Glomerular visceral epithelial cell (primary cell): Measurements from ENCODE around the gene SLC4A5.
A peak's percentile ranks its signal among the peaks of the same experiment; 100 is the strongest.

Experiments used
- DNase-seq: peaks from one replicate; pipeline ENCODE4 v3.0.0-alpha.2; 2016; ENCODE audit errors: extremely low spot score

Gene SLC4A5

DNA sequence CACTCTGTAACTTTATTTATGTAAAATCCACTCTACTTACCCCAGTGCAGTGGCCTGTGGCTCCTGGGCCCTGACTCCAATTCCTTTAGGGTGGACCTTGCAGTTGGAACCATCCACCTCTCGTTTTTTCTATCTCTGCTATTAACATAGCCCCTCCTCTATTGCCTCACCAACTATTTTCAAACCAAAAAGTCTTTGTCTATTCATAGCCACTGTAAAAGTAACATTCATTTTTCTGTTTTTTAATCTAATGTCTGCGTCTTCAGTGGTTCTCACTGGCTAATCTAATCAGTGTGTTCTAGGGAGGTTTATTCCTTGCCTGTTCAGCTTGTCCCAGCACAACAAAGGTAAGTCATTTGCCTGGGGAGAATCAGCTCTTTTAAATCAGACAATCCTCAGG lies at the start of gene SLC4A5:
Gene SLC4A5, minus strand, starts transcription at position 101 of the 400 bp plus-strand sequence. CDS start 28,393 bp downstream, outside the sequence.
- DNase-seq, result no peak

- no peak for DNase-seq
Measured at GRCh38 chr2:74392449-74392743, 49.2 kb upstream of the SLC4A5 start.

GRCh38 chr2:74391580-74392448 lies 48.6 kb upstream of the SLC4A5 start:
- peak; percentile 89 for DNase-seq

GRCh38 chr2:74391209-74391579 lies 48.0 kb upstream of the SLC4A5 start:
- DNase-seq, result peak; percentile 12

GRCh38 chr2:74390606-74391005 lies 47.4 kb upstream of the SLC4A5 start:
- DNase-seq, result no peak

- DNase-seq, result no peak
Measured at GRCh38 chr2:74387346-74387745, 44.1 kb upstream of the SLC4A5 start.

DNA sequence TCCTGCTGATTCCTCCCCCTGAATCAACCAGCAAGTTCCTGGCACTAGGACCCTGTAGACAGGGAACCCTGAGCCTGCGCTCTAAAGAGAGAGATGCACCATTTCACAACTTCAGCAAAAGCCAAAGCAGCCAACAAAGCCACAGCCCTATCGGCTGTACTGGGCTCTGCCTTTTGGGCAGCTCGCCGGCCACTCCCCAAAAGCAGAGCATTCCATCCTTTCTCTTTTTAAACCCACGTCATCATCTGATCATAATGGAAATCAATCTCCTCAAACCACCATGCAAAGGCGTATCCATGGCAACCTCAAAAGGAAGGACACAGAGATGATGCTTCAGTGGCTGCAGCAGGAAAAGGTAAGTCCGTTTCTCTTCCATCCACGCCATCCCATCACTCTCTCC lies 42.2 kb upstream of the SLC4A5 start:
- DNase-seq, result no peak

GRCh38 chr2:74384051-74384450 lies 40.8 kb upstream of the SLC4A5 start:
- no peak for DNase-seq

DNA sequence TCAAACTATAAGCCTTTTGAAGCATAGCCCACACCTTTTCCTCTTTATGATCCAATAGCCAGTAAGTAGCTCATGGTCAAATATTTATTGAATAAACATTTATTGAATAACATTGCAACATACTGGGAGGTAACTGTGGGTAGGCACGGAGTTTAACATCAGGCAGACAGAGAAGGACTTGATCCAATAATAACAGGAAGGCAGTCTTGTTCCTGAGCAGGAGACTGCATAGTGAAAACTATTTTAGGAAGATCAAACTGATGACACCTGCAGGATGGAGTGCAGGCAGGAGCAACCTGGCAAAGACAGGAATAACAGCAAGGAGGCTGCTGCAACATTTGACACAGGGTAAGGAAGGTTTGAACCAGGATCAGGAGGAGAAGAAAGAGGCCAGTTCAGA lies 40.0 kb upstream of the SLC4A5 start:
- DNase-seq, result no peak

GRCh38 chr2:74381751-74382150 lies 38.5 kb upstream of the SLC4A5 start:
- DNase-seq, result no peak

DNA sequence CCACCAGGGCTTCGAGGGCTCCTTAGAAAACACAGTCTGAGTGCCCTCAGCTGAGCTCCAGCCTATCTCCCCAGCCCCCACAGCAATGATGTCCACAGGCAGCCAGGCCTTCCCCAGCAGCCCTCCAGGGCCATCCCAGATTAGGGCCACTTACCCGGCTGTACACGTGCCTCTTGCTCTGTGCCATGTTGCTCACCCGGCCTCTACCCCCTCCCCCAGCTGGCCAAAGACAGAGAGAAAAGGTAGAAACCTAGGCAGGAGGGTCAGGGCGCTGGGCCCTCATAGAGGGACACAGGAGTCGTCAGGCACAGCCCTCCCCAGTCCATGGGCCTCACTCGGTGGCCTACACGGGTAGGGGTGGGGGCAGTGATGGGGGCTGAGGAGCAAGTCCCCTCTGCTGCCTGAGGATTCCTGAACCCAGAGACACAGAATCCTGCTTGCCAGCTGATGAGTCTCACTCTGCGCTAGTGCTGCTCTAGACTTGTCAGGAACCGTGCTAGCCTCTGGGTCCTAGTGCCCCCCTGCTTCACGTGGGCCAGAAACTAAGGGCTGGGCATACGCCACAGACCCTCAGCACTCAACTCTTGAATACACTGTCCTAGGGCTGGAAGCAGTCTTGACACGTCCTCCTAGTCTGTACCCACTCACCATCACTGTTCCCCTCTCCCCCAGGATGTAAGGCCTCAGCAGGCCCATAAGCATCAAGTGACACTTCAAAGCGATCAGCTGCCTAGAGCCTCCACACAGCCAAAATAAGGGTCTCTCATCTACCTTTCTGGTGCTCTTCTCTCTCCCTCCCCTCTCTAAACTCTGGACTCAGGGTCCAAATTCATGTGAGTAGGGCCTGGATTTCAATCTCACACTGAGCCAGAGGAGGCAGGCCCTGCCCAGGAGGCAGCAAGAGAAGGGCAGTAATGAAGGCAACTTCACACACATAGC lies 36.9 kb upstream of the SLC4A5 start, which contains the start of gene DCTN1:
Gene DCTN1, minus strand, starts transcription at position 461 of the 939 bp plus-strand sequence. Its CDS starts 274 bp downstream, at position 187.
- DNase-seq, result peak; percentile 39

GRCh38 chr2:74378007-74378406 lies 34.8 kb upstream of the SLC4A5 start:
- no peak for DNase-seq

- DNase-seq, result no peak
Measured at GRCh38 chr2:74375838-74376237, 32.6 kb upstream of the SLC4A5 start.

GRCh38 chr2:74374509-74375205 lies 31.4 kb upstream of the SLC4A5 start:
- DNase-seq, result no peak

GRCh38 chr2:74373985-74374384 lies 30.8 kb upstream of the SLC4A5 start:
- DNase-seq, result no peak

- no peak for DNase-seq
Measured at GRCh38 chr2:74373221-74373676, 30.0 kb upstream of the SLC4A5 start.

- DNase-seq, result no peak
Measured at GRCh38 chr2:74372674-74373073, 29.5 kb upstream of the SLC4A5 start.

DNA sequence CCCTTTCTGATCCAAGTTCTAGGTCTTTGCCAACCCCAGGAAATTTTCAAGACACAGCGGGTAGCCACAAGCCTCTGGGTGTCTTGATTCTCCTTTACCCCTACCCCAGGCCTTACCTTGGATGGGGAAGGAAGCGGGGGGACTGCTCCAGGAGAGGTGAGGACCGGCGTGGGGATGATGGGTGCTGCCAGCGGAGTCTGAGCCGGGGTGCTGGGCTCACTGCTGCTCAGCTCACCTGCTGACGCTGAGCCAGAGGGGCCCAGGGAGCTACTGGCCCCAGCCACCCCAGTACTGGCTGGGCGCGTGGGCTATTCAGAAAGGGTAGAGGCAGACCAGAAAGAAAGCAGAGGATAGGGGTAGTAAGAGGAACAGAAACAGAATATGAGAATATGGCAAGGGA lies 28.2 kb upstream of the SLC4A5 start:
- DNase-seq, result no peak

DNA sequence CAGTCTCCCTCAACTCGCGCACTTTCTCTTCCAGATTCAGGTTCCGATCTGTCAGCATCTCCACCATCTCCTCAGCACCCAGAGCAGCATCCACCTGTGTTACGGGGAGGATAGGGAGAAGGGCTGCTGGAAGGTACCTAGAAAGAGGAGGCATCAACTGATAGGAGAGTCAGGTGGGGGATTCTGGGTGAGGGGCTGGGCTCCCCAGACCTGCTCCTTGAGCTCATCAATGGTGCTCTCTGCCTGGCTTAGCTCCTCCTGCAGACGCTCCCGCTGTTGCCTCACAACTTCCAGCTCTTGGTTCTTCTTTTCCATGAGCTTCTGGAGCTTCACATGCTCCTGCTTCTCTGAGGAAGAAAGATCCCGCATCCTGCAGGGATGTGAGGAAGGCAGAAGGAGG lies 26.8 kb upstream of the SLC4A5 start:
- DNase-seq, result no peak

DNA sequence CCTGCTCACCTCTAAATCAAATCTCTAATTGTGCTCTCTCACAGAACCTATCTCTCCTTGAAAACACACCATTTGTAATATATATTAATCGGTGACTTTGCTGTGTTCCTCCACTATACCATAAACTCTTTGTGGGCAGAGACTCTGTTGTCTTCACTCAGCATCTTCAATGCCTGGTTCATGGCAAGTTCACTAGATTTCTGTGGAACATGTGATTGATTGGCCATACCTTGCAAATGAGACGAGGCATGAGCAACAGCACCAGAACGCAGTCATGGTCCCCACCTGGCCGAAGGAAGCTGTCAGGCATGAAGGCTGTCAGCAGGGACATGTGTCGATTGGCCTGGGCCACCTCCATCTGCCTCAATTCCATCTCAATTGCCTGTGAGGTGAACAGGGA lies 25.3 kb upstream of the SLC4A5 start:
- no peak for DNase-seq

- no peak for DNase-seq
Measured at GRCh38 chr2:74367789-74368188, 24.6 kb upstream of the SLC4A5 start.

DNA sequence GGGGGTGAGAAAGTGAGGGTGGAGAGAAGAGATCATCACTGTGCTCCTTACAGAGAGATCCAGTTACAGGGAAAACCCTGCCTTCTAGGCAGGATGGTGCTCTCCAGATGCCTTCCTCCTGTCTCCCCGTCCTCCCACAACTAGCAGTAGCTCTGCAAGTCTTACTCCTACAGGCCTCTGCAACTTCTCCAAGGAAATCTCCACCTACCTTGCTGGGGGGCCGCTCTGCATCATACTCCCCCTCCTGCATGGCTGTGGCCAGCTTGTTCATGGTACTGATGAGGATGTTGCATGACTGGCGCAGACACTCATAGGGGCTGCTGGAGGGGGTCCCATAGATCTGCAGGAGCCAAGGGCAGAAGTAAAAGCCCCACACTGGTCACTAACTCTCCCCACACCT lies 22.8 kb upstream of the SLC4A5 start:
- DNase-seq, result no peak
